GM08714 (cell line): ENCODE results near the gene TPPP.

ENCODE experiments used
- H3K4me3 ChIP-seq: fragments of 200-500 bp; sonication (Bioruptor generic); 2 replicates; pipeline ENCODE4 v1.5.1; 2014; ENCODE audit warnings: mild to moderate bottlenecking, low read length, inconsistent platforms
- ZNF274 ChIP-seq: IDR thresholded peaks from 2 replicates; pipeline ENCODE4 v1.6.1; 2012; ENCODE audit warnings: mild to moderate bottlenecking, low read depth, low read length

TPPP gene

GRCh38 chr5:618450-618849 is 74.7 kb downstream of the TPPP start:
- no peak for TF ChIP-seq ZNF274

GRCh38 chr5:617896-618295 is 75.3 kb downstream of the TPPP start:
- TF ChIP-seq ZNF274: no peak
- no peak overlapping the region for H3K4me3 ChIP-seq

More at GRCh38 chr5:618450-618849, 74.7 kb downstream of the TPPP start:
- H3K4me3 ChIP-seq: no peak overlapping the region

GRCh38 chr5:616484-617039 is 76.6 kb downstream of the TPPP start:
- no peak overlapping the region for H3K4me3 ChIP-seq
- TF ChIP-seq ZNF274: no peak

GRCh38 chr5:612498-613424 is 80.4 kb downstream of the TPPP start:
- H3K4me3 ChIP-seq: peak overlapping the region; percentile 98
- no peak for TF ChIP-seq ZNF274

- no peak for TF ChIP-seq ZNF274
- peak within 1 kb of the TSS; percentile 98 for H3K4me3 ChIP-seq
Measured at GRCh38 chr5:611731-612486, 81.2 kb downstream of the TPPP start, which contains the start of gene CEP72. TSS of gene CEP72 (plus strand) at chr5:612340. CDS start at chr5:612362, 22 bp downstream.

- TF ChIP-seq ZNF274: no peak
- peak overlapping the region; percentile 83; the same call in 1 of the 2 replicates for H3K4me3 ChIP-seq
Measured at GRCh38 chr5:610744-611730, 82.1 kb downstream of the TPPP start.

- no peak overlapping the region for H3K4me3 ChIP-seq
- no peak for TF ChIP-seq ZNF274
Measured at GRCh38 chr5:610011-610743, 83.0 kb downstream of the TPPP start.
